Activated naive CD8-positive, alpha-beta T cell treated with anti-CD3 and anti-CD28 coated beads for 36 hours (primary cell): ENCODE measurements around the gene MTCH1. TPM values are rescaled to one million over a fixed set of nuclear protein-coding genes. Genes with fewer than 3 reads are reported as not detected.

Experiments used
- DNase-seq: peaks from one replicate; pipeline ENCODE4 v3.0.0; 2021
- H3K27ac Mint-ChIP-seq: one replicate; pipeline ENCODE4 v1.8.0; 2022; ENCODE audit warnings: mild to moderate bottlenecking, moderate library complexity, mixed read lengths
- H3K27me3 Mint-ChIP-seq: one replicate; pipeline ENCODE4 v1.8.0; 2022; ENCODE audit warnings: mild to moderate bottlenecking, mixed read lengths
- H3K36me3 Mint-ChIP-seq: one replicate; pipeline ENCODE4 v1.8.0; 2021; ENCODE audit warnings: mild to moderate bottlenecking, mixed read lengths
- H3K4me1 Mint-ChIP-seq: one replicate; pipeline ENCODE4 v1.8.0; 2021; ENCODE audit warnings: mixed read lengths
- H3K4me3 Mint-ChIP-seq: one replicate; pipeline ENCODE4 v1.8.0; 2022; ENCODE audit warnings: mild to moderate bottlenecking, moderate library complexity, mixed read lengths
- H3K9me3 Mint-ChIP-seq: one replicate; pipeline ENCODE4 v1.8.0; 2022; ENCODE audit warnings: mixed read lengths
- total RNA-seq, 2 experiments: library from RNA; stranded (reverse); gene quantifications; one replicate each; pipeline ENCODE4 v1.2.3, GENCODE V29; 2021

MTCH1 gene
- total RNA-seq, 2 experiments from 2014 or later = 102 to 103 TPM

DNA sequence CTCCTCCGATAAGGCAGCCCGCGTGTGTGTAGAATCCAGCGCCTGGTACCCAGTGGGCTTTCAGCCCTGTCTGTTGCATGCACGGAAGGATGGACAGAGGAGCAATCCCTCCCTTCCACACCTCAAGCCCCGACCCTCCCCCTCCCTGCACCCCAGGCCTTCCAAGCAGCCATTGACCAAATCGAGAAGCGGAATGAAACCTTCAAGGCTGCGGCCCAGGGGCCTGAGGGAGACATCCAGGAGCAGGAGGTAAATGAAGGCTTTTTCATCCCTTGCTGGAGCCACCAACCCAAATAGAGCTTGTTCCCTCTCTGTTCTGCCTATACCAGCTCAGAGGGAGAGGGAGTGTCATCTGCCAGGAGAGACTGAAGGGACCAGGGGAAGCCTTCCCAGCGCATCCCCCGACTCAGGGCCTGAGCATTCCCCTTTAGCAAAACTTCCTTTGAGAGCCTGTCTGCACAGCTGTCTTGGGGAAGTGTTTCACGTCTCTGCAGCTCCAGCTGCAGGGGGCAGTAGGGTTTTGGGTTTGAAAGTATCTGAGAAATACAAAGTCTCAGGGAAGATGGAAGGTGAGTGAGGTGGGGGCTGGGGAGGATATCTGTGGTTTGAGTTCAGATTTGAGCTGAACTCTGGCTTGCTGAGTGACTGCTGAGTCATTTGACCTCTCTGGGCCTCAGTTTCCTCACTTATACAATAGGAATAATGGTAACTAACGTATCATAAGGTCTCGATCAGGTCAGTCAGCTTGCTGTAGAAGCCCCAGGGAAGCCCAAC, 35.5 kb upstream of the MTCH1 start:
- Mint-ChIP-seq H3K4me1 (peaks cover 54% of the 10 kb centered on the region), H3K9me3 (no peaks in the 10 kb centered on the region), H3K36me3 (no peaks in the 10 kb centered on the region), H3K4me3 (no peak overlapping the region), H3K27me3 (no peaks in the 10 kb centered on the region), H3K27ac (peak overlapping the region; percentile 70)
- DNase-seq = peak; percentile 60

GRCh38 chr6:37020812-37021211, 34.8 kb upstream of the MTCH1 start:
- Mint-ChIP-seq H3K36me3 (no peaks in the 10 kb centered on the region), H3K27ac (no peak overlapping the region), H3K27me3 (no peaks in the 10 kb centered on the region), H3K9me3 (no peaks in the 10 kb centered on the region), H3K4me1 (peaks cover 49% of the 10 kb centered on the region), H3K4me3 (no peak overlapping the region)
- no peak for DNase-seq

DNA sequence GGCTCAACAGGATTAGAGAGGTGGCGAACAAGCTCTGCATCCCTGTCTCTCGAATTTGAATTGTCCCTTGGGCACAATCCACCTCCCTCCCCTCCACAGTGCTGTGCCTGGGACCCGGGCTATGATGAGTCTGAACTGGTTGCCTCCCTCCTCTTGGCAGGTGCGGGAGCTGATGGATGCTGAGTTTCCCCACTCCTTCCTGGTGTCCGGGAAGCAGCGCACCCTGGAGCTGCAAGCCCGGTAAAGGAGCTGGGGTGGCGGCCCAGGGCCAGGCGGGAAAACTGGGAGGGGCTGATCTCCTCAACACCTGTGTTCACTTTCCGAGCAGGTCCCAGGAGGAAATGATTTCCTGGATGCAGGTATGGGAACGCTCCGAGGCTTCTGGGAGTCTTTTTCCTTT, 34.4 kb upstream of the MTCH1 start:
- Mint-ChIP-seq H3K27me3 (no peaks in the 10 kb centered on the region), H3K9me3 (no peaks in the 10 kb centered on the region), H3K4me3 (no peak overlapping the region), H3K27ac (no peak overlapping the region), H3K4me1 (peaks cover 47% of the 10 kb centered on the region), H3K36me3 (no peaks in the 10 kb centered on the region)
- DNase-seq = no peak

GRCh38 chr6:37019065-37019450, 33.1 kb upstream of the MTCH1 start:
- H3K36me3 Mint-ChIP-seq = no peaks in the 10 kb centered on the region
- H3K27ac Mint-ChIP-seq = peak overlapping the region; percentile 9
- no peak for DNase-seq
- no peaks in the 10 kb centered on the region for H3K27me3 Mint-ChIP-seq
- no peak overlapping the region for H3K4me3 Mint-ChIP-seq
- H3K4me1 Mint-ChIP-seq = peaks cover 39% of the 10 kb centered on the region
- no peaks in the 10 kb centered on the region for H3K9me3 Mint-ChIP-seq

GRCh38 chr6:37018198-37019064, 32.4 kb upstream of the MTCH1 start:
- Mint-ChIP-seq H3K27ac (no peak overlapping the region), H3K36me3 (no peaks in the 10 kb centered on the region), H3K4me1 (peaks cover 34% of the 10 kb centered on the region), H3K27me3 (no peaks in the 10 kb centered on the region), H3K4me3 (no peak overlapping the region), H3K9me3 (no peaks in the 10 kb centered on the region)
- DNase-seq = peak; percentile 86

GRCh38 chr6:37017606-37018197, 31.7 kb upstream of the MTCH1 start:
- Mint-ChIP-seq H3K36me3 (no peaks in the 10 kb centered on the region), H3K4me3 (no peak overlapping the region), H3K27ac (no peak overlapping the region), H3K9me3 (no peaks in the 10 kb centered on the region), H3K27me3 (no peaks in the 10 kb centered on the region), H3K4me1 (peaks cover 27% of the 10 kb centered on the region)
- no peak for DNase-seq

DNA sequence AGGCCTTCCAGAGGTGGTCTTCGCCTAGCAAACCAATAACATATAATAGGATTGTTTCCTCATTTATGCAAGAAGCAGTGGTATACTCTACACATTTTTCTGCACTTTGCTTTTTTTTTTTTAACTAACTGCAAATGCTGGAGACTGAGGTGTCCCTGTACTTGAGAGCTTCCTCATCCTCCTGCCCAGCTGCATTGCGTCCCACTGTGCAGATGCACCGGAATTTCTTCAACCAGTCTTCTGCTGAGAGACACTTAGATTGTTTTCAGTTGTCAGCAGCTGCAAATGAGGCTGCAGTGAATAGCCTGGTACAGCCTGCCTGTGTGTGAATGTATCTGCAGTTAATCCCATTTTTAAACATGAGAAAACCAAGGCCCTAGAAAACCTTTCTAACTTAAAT, 31.0 kb upstream of the MTCH1 start:
- no peaks in the 10 kb centered on the region for H3K27me3 Mint-ChIP-seq
- DNase-seq = no peak
- no peak overlapping the region for H3K27ac Mint-ChIP-seq

GRCh38 chr6:37015532-37015931, 29.5 kb upstream of the MTCH1 start:
- Mint-ChIP-seq H3K4me3 (no peak overlapping the region), H3K4me1 (peaks cover 13% of the 10 kb centered on the region), H3K27ac (no peak overlapping the region), H3K9me3 (no peaks in the 10 kb centered on the region), H3K36me3 (no peaks in the 10 kb centered on the region), H3K27me3 (no peaks in the 10 kb centered on the region)
- no peak for DNase-seq

More for the DNA sequence above, 31.0 kb upstream of the MTCH1 start:
- Mint-ChIP-seq H3K36me3 (no peaks in the 10 kb centered on the region), H3K9me3 (no peaks in the 10 kb centered on the region), H3K4me1 (peaks cover 22% of the 10 kb centered on the region), H3K4me3 (no peak overlapping the region)

DNA sequence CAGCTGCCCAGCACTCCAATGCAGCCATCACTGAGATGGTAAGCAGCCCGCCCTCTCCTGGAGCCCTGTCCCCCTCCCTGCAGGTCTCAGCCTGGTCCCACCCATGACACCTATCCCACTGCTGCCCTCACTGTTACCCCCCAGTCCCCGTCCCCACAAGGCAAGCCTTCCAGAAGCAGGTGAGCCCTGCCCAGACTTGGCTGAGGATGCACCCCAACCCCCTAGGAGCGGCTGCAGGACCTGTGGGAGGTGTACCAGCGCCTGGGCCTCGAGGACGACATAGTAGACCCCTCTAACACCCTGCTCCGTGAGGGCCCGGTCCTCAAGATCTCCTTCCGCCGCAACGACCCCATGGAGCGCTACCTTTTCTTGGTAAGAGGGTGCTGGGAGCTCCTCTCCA, 28.7 kb upstream of the MTCH1 start:
- no peaks in the 10 kb centered on the region for H3K27me3 Mint-ChIP-seq
- no peak for DNase-seq
- H3K4me1 Mint-ChIP-seq = peaks cover 13% of the 10 kb centered on the region
- no peaks in the 10 kb centered on the region for H3K36me3 Mint-ChIP-seq
- H3K4me3 Mint-ChIP-seq = no peak overlapping the region
- no peaks in the 10 kb centered on the region for H3K9me3 Mint-ChIP-seq
- no peak overlapping the region for H3K27ac Mint-ChIP-seq

DNA sequence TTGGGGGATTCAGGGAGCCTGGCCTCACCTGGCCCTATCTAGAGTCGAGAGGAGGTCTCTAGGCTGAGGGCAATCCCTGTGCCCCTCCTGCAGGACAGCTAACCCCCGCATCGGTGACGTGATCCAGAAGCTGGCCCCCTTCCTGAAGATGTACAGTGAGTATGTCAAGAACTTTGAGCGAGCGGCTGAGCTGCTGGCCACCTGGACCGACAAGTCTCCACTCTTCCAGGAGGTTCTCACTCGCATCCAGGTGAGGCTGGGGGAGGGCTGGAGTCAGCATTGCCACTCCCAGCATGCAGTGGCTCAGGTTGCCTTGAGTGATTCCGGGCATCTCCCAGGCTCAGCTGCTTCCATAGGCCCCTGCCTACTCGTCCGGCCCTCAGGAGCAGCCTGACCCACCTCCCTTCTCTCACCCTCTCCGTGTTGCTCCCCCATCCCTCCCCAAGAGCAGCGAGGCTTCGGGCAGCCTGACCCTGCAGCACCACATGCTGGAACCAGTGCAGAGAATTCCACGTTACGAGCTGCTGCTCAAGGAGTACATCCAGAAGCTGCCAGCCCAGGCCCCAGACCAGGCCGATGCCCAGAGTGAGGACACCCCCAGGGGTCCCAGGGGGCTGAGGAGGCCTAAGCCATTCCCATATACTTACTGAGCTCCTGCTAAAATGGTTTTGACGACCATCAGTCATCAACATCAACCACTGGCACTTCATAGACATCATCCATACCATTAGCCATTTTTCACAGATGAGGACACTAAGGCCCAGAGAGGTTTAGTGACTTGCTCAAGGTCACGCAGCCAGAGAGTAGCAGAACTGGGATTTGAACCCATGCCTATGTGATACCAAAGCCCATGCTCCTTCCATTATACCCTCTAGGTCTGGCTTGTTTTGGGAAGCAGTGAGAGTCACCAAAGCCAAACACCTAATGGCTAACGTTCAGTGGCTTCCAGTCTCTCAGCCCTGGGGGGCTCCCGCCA, 27.8 kb upstream of the MTCH1 start:
- H3K9me3 Mint-ChIP-seq = no peaks in the 10 kb centered on the region
- H3K36me3 Mint-ChIP-seq = no peaks in the 10 kb centered on the region
- DNase-seq = no peak
- H3K4me3 Mint-ChIP-seq = no peak overlapping the region
- peaks cover 9% of the 10 kb centered on the region for H3K4me1 Mint-ChIP-seq
- H3K27ac Mint-ChIP-seq = no peak overlapping the region
- H3K27me3 Mint-ChIP-seq = no peaks in the 10 kb centered on the region

DNA sequence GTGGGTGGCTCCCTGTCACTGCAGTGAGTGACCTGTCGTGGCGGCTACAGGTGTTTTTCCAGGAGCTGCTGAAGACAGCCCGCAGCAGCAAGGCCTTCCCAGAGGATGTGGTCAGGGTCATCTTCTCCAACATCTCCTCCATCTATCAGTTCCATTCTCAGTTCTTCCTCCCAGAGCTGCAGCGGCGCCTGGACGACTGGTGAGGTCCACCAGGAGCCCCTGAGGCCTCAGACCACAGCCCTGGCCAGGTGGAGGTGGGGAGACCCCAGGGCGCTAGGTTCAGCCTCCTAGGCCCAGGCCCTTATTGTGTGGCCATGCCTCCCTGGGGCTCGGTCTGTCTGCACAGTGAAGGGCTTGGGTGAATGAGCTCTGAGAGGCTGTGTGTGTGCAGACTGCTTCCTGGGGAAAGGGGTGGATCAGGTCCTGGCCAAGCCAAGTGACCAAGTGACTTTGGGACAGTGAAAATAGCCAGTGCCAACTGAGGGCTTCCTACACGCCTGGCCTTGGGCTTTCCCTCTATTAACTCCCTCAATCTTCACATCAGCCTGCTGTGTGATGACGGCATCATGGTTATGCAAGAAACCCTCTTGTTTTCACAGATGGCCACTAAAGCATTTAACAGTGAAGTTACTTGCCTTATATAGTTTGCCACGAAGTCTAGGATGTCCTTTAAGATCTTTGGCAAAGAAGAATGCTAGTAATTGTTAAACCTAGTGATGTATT, 25.8 kb upstream of the MTCH1 start:
- Mint-ChIP-seq H3K4me3 (no peak overlapping the region), H3K36me3 (no peaks in the 10 kb centered on the region), H3K27me3 (no peaks in the 10 kb centered on the region), H3K9me3 (no peaks in the 10 kb centered on the region), H3K27ac (no peak overlapping the region), H3K4me1 (no peaks in the 10 kb centered on the region)
- no peak for DNase-seq

GRCh38 chr6:37010402-37010892, 24.5 kb upstream of the MTCH1 start:
- Mint-ChIP-seq H3K27ac (no peak overlapping the region), H3K36me3 (no peaks in the 10 kb centered on the region), H3K4me3 (no peak overlapping the region), H3K9me3 (no peaks in the 10 kb centered on the region), H3K4me1 (peaks cover 7% of the 10 kb centered on the region), H3K27me3 (no peaks in the 10 kb centered on the region)
- no peak for DNase-seq

- Mint-ChIP-seq H3K36me3 (no peaks in the 10 kb centered on the region), H3K9me3 (no peaks in the 10 kb centered on the region), H3K4me1 (peaks cover 7% of the 10 kb centered on the region), H3K4me3 (no peak overlapping the region), H3K27ac (no peak overlapping the region), H3K27me3 (no peaks in the 10 kb centered on the region)
- DNase-seq = no peak
Measured at GRCh38 chr6:37008484-37009465, 22.8 kb upstream of the MTCH1 start.
